ENCODE results near the gene CCDC30. TPM values are rescaled to one million over a fixed set of nuclear protein-coding genes. Genes with fewer than 3 reads are reported as not detected.

CCDC30 gene
- total and polyA plus RNA-seq, 9 of the 15 experiments (the other 6 are each of a cell fraction or from before 2014, with no cell fraction given) = 0.05 to 0.91 (median 0.24) TPM

DNA sequence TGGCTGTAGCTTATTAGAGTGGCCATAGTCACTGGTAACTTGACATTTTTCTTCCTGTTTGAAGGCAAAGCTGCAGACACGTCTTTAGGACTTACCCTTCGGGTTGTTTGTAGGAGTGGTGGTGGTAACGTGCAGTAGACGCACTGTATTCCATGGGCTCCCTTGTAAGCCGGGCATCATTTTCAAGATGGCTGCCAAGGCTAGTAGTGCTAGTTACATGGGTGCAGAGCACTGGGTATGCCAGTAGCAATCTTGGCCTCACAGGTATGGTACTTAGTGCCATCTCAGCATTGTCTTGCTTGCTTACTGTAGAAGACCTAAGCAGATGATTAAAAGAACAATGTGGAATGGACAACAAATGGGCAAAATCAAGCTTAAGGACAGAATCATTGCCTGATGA is 221.1 kb downstream of the CCDC30 start (continued):
- TF ChIP-seq ZNF165 (CRISPR knock-in tag; IDR thresholded peaks at IDR 0.05; ENCODE audit: borderline replicate concordance) = no peak
- no peak for TF ChIP-seq GATAD2B (IDR thresholded peaks at IDR 0.05; ENCODE audit: borderline replicate concordance)
- no peak for TF ChIP-seq ZNF507 (tag; conservative IDR thresholded peaks at IDR 0.05)
- TF ChIP-seq SMAD3 (CRISPR knock-in tag; conservative IDR thresholded peaks at IDR 0.05) = no peak

DNA sequence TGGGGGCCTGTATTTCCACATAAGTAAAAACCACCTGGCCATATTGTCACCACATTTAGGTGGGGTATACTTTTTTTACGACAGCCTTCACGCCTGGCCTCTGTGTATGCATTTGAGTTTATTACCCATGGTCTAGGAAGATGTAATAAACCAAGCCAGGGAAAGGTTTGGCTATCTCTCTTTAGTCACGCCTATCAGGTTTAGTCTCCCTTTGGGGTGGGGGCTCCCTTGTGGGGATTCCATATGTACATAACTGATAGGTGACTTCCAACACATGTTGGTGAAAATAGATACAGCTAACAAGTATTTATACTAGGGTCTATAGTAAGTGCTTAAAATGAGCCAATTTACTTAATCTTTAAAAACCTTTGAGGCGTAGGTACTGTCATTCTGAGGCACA is 223.3 kb downstream of the CCDC30 start:
- intact Hi-C loops (cut with micrococcal nuclease) = loop anchor here (10.0 kb wide), 1 partner anchor 248 kb away; no protein-coding TSS in a partner anchor
- Histone ChIP-seq H3K4me1 (replicated peaks in 1 of 2; ENCODE audit: control insufficient read depth in 2 of 2, insufficient read depth in 2 of 2, low read length in 2 of 2) (peaks cover 9 to 45% of the 10 kb centered on the region in 2 experiments), H3K9me1 (ENCODE audit: control insufficient read depth, insufficient read depth, low read length) (peaks cover 8% of the 10 kb centered on the region), H3K9ac (ENCODE audit: insufficient read depth in 1 of 2, low read depth in 2 of 2, low read length in 2 of 2) (peak overlapping the region in 1 of 2 experiments; percentile 99; a peak in 2 of 4 replicates), H3K27ac (ENCODE audit: extremely low read depth, low read depth, low read length) (peak overlapping the region; percentile 51), H4K20me1 (replicated peaks; ENCODE audit: control insufficient read depth, insufficient read depth, low read length) (peaks cover 78% of the 10 kb centered on the region), H3K79me2 (ENCODE audit: control insufficient read depth, insufficient read depth, low read length) (peaks cover 94% of the 10 kb centered on the region), H3K4me2 (ENCODE audit: insufficient read depth, low read length) (peak overlapping the region; percentile 98), H3K9me3 (replicated peaks; ENCODE audit: control insufficient read depth, insufficient read depth, low read depth, low read length) (no peaks in the 10 kb centered on the region), H3K36me3 (ENCODE audit: control insufficient read depth, insufficient read depth, low read length) (peaks cover 84% of the 10 kb centered on the region), H2AFZ (ENCODE audit: low read depth, low read length) (no peak overlapping the region), H3K27me3 (ENCODE audit: control insufficient read depth in 2 of 2, insufficient read depth in 2 of 2, low read length in 2 of 2) (no peaks in the 10 kb centered on the region), H3K4me3 (peak overlapping the region; percentile 77; the same call in 1 of the 2 replicates)
- POLR2A ChIA-PET = interaction anchor here (0.6 to 2.7 kb wide), 5 partner anchors 9 to 907 kb away, joined by 3 to 10 read pairs (median 3); no protein-coding TSS in a partner anchor
- 10% methylated on average over 4 of the region's 4 CpGs for WGBS (ENCODE audit: insufficient coverage, low coverage, missing lambda C conversion rate)
- CTCF ChIA-PET (ENCODE audit: low intra/inter-chr PET ratio) = no interaction called here
- in situ Hi-C loops (cut with MboI) = no loop called here
- no TSS peak for BruUV-seq (replicated peaks)
- DNase-seq (ENCODE audit: extremely low read depth in 1 of 4, low spot score in 3 of 4) (peak; percentile 66 to 83 (median 70)), ATAC-seq (peak; percentile 17), FAIRE-seq (peak; percentile 11)
- 0 out of 4 replicates have a peak, but pooled peaks of 1 of the 2 experiments have one; percentile 47 for TF ChIP-seq FOXA3 (CRISPR knock-in tag; conservative IDR thresholded peaks at IDR 0.05 in 1 of 2, IDR thresholded peaks at IDR 0.05 in 1 of 2)
- TF ChIP-seq FOXJ3 (CRISPR knock-in tag; IDR thresholded peaks at IDR 0.05) = no peak
- 0 out of 2 replicates have a peak, but pooled peaks have one; percentile 10 for TF ChIP-seq ARID3A (IDR thresholded peaks at IDR 0.05; ENCODE audit: borderline replicate concordance, low read depth, low read length)
- peak; percentile 45; the same call in 1 of the 2 replicates for TF ChIP-seq HDAC2 (IDR thresholded peaks at IDR 0.05)
- 0 out of 2 replicates have a peak, but pooled peaks have one; percentile 39 for TF ChIP-seq SMARCE1 (IDR thresholded peaks at IDR 0.05)
- no peak for TF ChIP-seq TFAM (CRISPR knock-in tag; conservative IDR thresholded peaks at IDR 0.05)
- 0 out of 2 replicates have a peak, but pooled peaks have one; percentile 22 for TF ChIP-seq CHAMP1 (IDR thresholded peaks at IDR 0.05)
- no peak for TF ChIP-seq ZNF830 (CRISPR knock-in tag; IDR thresholded peaks at IDR 0.05)
- TF ChIP-seq ZNF140 (CRISPR knock-in tag; IDR thresholded peaks at IDR 0.05) = no peak
- TF ChIP-seq CEBPB (tag; IDR thresholded peaks at IDR 0.05) = no peak
- no peak for TF ChIP-seq SIN3B (IDR thresholded peaks at IDR 0.05; ENCODE audit: low read depth)
- peak; percentile 39; the same call in 1 of the 2 replicates for TF ChIP-seq FOXM1 (IDR thresholded peaks at IDR 0.05; ENCODE audit: low read depth)
- TF ChIP-seq FOXM1 (CRISPR knock-in tag; IDR thresholded peaks at IDR 0.05; ENCODE audit: low read depth) = no peak
- TF ChIP-seq TAF9B (IDR thresholded peaks at IDR 0.05; ENCODE audit: partially characterized antibody) = peak; percentile 19
- TF ChIP-seq L3MBTL2 (IDR thresholded peaks at IDR 0.05) = no peak
